NCI-H1694 (cell line): ENCODE results near the gene ATE1.
"Not testable (repeated sequence)": the region's sequence is repeated elsewhere in the genome, so short reads cannot be mapped to it uniquely, and the experiment has no call there.

ENCODE experiments used
- DNase-seq: peaks from one replicate; lab custom pipeline; 2025; lab: John Stamatoyannopoulos, UW

The ATE1 gene

GRCh38 chr10:121831777-121832176, 96.1 kb downstream of the ATE1 start:
- DNase-seq: no peak

DNA sequence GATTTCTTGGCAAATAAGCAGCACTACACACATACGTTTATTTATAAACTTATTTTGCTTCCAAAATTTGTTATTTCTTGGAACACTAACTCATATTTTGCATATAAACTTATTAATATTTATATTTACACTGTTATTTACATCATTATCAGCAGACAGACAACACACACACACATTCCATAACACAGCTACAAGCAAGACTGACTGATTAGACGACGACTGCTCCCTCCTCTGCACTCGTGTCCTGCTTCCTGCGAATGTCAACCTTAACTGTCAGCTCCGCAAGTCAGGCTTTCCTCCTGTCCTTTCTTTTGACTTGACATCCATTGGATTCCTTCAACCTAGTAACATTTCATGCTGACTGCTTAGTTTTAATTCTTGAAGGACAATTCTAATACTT, 96.6 kb downstream of the ATE1 start:
- DNase-seq: no peak

GRCh38 chr10:121830101-121830500, 97.7 kb downstream of the ATE1 start:
- no peak for DNase-seq

GRCh38 chr10:121828045-121828444, 99.8 kb downstream of the ATE1 start:
- DNase-seq: no peak

DNA sequence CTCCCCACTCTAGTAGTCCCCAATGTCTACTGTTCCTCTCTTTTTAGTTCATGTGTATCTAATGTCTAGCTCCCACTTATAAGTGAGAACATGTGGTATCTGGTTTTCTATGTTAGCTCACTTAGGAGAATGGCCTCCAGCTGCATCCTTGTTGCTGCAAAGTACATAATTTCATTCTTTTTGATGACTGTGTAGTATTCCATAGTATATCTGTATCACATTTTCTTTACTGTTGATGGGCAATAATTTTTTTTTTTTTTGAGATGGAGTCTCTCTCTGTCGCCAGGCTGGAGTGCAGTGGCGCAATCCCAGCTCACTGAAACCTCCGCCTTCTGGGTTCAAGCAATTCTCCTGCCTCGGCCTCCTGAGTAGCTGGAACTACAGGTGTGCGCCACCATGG, 101.1 kb downstream of the ATE1 start:
- DNase-seq: not testable (repeated sequence)

DNA sequence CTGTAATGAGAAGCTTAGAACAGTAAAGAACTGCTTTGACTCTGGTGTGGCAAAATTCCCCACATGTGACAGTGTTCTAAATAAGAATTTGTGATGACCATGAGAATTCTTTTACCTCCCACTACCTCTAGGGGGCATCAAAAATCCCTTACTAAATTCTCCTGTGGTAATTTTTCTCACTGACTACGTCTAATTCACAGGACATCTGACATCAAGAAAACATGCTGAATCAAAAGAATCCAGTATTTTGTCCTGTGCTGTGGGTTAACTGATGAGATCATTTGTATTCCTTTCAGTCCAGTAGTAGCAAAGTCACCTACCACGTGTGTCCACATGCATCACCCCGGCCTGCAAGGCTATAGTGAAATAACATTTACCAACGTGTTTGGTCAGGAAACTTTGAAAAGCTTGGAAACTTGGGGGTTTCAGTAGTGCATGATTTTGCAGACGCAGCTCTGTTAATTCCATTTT, 103.8 kb downstream of the ATE1 start:
- peak; percentile 2 for DNase-seq

DNA sequence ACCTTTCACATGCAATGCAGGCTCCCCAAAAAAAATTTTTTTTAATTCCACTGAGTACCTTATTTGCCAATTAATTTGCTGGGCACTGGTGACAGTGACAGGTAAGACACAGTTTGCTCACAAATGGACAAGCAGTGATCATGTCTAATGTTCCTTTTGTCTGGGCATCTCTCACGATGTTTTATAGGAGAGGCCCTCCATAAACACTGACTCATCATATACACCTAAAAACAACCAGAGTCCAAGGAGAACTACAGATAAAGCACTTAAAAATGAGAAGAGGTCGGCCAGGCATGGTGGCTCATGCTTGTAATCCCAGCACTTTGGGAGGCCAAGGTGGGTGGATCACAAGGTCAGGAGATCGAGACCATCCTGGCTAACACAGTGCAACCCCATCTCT, 105.1 kb downstream of the ATE1 start:
- no peak for DNase-seq

GRCh38 chr10:121822180-121822579, 105.7 kb downstream of the ATE1 start:
- DNase-seq: no peak

DNA sequence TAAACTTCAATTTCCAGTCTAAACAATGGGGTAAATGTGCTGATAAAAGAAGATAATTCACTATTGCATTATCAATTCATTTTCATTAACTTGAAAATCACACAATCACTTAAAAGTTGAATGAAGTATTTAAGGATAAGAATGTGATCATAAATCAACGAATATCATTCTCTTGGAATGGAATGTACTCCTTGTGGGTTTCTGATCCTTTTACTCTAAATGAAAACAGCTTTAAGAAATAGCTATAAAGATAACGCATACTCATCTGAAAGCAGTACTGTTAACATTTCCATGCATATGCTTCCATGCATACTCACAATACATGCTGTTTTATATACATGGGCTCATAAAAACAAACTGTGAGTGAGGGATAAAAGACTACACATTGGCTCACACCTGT, 108.8 kb downstream of the ATE1 start:
- DNase-seq: no peak

DNA sequence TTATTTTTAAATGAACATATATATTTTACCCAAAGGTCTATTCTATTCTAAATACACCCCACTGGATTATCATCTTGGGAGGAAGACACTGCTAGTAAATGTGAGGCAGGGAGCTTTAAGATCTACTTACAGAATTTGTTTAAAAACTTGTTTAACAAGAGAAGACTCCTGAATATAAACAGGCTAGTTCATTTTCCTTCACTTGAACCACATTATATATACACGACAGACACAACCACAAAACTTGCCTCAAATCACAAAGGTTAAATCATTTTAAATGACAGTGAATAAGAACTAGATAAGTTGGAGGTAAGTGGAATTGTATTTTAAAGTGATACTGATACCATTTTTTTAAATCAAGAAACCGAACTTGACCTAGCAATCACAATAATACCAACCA, 109.2 kb downstream of the ATE1 start:
- DNase-seq: no peak

- DNase-seq: no peak
Observed at GRCh38 chr10:121816197-121816596, 111.6 kb downstream of the ATE1 start.

DNA sequence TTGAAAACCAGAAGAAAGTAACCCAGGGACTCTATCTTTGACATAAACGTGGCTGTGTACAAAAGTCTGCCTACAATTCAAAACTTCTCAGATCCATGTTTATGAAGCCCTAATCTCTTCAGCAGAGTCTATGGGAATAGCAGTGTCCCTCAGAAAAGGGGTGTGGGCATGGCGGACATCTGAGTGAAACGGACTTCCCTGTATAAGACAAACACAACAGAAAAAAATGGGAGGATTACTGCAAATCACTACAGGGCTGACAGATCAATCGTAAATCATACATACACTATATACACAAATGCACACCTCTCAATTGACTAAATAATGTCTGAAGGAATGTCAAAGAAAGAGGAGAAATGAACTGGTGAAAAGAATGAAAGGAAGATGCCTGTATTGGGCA, 114.0 kb downstream of the ATE1 start:
- no peak for DNase-seq

GRCh38 chr10:121813211-121813815, 114.5 kb downstream of the ATE1 start:
- no peak for DNase-seq

DNA sequence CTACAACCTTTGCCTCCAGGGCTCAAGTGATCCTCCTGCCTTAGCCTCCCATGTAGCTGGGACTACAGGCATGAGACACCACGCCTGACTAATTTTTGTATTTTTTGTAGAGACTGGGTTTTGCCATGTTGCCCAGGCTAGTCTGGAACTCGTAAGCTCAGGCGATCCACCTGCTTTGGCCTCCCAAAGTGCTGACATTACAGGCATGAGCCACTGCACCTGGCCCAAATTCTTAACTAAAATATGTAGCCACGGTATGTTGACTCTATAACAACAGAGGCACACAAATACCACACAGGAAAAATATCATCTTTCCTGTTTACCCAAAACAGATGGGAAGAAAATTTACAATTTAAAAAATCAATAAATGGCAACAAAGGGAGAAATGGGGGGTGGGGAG, 115.8 kb downstream of the ATE1 start:
- DNase-seq: no peak

GRCh38 chr10:121811386-121811785, 116.4 kb downstream of the ATE1 start:
- DNase-seq: no peak

GRCh38 chr10:121808835-121809234, 119.0 kb downstream of the ATE1 start:
- DNase-seq: no peak

GRCh38 chr10:121804460-121804859, 123.4 kb downstream of the ATE1 start:
- no peak for DNase-seq

GRCh38 chr10:121803611-121804010, 124.2 kb downstream of the ATE1 start:
- no peak for DNase-seq

DNA sequence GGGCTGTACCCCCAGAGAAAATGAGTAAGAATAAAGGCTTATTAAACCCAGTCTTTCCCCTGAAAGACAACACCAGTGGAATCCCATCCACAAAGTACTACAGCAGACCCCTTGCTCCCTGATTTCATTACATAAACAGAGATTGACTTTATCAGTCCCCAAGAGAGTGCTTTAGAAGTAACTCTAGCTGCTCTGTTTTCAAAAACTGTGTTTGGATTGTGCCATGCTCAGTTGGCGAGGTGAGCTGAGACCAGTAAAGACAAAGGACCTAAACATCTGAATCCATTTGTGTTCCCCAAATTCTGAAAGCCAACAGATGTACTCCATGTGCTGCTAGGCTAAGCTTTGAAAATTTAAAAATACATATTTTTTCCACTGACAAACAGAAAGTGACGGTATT, 127.0 kb downstream of the ATE1 start:
- no peak for DNase-seq

- DNase-seq: no peak
Observed at GRCh38 chr10:121800146-121800545, 127.7 kb downstream of the ATE1 start.

DNA sequence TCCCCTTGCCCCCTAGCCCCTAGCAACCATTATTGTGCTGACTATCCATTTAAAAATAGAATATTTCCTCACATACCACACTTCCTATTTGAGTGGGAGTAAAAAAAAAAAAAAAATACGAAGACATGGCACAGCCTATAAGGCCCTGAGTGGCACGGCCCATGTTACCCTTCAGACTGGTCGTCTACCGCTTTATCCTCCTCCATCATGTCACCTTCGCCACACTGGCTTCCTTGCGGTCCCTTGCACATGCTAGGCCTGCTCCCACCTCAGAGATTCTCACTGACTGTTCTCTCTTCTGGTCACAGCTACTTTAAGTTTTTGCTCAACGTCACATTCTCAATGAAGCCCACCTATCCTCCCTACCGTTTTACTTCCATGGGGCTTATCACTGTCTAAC, 130.3 kb downstream of the ATE1 start:
- DNase-seq: no peak

GRCh38 chr10:121796342-121796741, 131.5 kb downstream of the ATE1 start:
- no peak for DNase-seq

DNA sequence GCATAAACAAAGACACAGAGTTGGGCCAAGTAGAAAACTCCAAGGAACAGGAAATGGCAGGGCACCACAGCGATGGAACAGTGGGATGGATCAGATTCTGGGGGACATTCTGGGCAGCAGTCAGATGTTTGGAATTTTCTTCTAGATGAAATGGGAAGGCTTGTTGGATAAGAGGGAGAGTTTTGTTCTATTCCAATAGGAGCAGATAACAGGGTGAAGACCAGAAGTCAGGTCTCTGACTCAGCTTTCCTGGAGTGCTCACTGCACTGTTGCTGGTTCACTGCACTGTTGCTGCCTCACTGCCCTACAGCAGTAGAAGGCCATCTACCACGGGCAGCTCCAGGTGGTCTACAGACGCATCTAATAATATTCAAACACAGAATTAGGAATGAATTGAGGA, 135.6 kb downstream of the ATE1 start:
- DNase-seq: no peak

- DNase-seq: no peak
Observed at GRCh38 chr10:121791761-121792160, 136.1 kb downstream of the ATE1 start.

GRCh38 chr10:121788717-121789116, 139.1 kb downstream of the ATE1 start:
- DNase-seq: no peak
